NCI-H2227 treated with DMSO at 0.1 percent for 48 hours (cell line): ENCODE data around the gene NIT2.

Source experiments
- DNase-seq: peaks from one replicate; lab custom pipeline; 2025; lab: John Stamatoyannopoulos, UW

Gene NIT2

DNA sequence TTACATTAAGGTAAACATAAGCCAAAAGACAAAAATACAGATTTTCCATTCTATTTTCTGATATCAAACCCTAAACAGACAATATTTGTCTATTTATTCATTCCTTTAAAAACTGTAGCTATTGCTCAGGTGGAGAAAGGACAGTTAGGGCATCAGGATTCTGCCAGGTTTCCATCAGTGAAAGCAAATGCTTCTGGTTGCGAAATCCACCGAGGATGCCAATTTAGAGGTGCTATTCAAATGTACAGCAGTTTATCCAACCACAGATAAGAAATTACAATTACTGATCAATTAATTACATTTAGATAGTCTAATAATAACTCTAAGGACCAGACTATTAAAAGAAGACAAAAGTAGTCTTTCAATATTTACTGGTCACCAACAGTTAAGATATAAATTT is 62.4 kb downstream of the NIT2 start:
- DNase-seq: no peak

DNA sequence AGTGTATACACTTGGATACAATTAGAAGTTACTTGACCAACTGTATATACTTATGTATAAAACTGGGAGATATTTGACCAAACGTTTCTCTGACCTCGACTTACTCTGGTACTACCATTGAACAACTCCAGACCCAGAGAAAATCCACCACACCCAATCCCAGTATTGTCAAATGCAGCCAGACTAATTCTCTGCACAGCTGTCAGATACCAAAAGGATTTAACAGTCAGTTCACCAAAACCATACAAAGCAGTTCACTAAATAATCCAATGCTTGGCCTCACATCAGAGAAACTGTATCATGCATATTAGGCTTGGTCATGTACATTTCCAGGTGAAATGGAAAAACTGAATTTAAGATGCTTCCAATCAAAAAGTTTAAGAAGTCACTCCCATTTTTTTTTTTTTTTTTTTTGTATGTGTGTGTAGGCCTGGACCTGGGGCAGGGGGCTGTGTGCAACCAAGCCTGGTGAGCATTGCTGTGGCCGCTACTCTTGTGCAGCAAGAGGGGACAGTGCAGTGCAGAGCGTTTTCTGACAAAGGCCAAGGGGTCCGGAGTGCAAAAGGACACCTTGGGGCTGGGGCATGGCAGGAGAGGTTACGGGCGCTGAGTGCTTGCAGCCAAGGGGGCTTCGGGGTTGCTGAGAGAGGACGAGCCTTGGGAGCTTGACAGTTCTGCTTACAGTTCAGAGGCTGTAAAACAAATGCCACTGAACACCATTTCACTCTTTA is 64.9 kb downstream of the NIT2 start:
- DNase-seq: no peak

DNA sequence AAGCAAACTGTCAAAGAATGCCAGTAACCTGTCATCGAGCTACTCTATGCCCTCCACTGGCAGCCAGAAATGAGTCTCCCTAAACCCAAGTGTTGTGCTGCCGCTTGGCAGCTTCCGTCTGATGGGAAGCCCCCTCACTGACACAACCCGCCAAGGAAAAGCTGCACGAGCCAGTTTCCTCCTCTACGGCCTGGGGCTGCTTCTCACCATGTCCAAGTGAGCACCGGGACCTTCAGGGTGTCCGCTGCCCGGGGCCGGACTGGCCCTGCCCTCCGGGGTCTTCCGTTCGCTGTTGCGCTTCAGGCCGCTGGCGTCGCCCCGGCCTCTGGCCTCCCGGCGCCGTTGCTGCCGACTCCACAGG is 65.8 kb downstream of the NIT2 start:
- no peak for DNase-seq

DNA sequence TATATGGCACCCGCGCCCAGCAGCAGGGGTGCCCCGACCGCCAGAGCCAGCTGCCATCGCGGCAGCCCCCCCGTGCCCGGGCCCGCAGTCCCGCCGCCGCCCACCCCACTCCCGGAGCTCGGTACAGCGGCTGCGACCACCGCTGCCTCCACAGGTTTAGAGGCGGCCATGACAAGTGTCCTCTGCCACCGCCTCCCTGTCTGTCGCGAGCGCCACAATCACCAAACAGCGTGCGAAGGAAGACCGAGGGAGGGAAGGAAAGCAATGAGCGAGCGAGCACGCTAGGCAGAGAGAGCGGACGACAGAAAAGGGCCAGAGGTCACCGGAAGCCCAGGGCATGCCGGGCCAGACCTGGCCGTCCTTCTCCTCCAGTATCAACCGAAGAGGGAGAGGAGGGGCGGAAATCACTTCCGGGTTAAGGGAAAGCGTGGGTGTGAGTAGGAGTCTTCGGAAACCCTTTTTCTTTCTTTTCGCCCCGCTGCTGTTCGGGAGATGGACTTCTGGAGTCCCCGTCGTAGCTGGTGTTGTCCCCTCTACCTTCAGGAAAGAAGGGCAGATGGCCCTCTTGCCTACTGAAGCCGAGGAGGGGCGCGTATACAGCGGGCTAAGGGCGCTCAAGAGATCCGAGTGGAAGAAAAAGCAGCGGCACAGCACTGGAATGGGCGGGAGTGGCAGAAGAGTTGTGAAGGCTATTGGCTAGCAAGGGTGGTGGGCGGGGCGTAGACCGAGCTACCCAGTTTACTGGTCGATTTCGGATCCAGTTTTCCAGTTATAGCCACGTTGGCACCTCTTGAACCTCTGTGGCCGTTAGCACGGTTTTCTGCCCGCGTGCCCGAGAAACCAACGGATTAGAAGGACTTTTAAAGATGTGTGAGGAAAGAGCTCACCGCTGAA is 66.5 kb downstream of the NIT2 start, which contains the start of the genes LNP1 and TOMM70:
Gene LNP1, plus strand, starts transcription at position 760 of the 894 bp plus-strand sequence. CDS start 28,191 bp downstream, outside the sequence.
Gene TOMM70, minus strand, starts transcription at position 310 of the 894 bp plus-strand sequence. Its CDS starts 140 bp downstream, at position 170.
- peak; percentile 97 for DNase-seq

DNA sequence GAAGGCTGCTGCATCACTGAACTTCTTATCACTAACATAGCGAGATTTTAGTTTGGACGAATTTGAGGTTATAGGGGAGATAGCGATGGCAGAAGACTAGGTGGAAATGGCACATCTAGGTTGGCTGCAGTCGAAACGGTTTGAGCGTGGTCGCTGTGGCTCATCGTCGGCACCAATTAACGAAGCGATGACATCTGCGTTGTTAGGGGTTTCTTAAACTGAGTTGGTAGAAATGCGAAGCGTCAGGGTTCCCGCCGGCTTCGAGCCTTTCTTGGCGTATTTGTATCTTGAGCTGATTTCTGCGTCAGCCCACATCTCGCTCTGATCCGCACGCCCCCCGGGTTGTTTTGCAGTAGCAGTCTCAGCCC is 67.1 kb downstream of the NIT2 start:
- DNase-seq: no peak

DNA sequence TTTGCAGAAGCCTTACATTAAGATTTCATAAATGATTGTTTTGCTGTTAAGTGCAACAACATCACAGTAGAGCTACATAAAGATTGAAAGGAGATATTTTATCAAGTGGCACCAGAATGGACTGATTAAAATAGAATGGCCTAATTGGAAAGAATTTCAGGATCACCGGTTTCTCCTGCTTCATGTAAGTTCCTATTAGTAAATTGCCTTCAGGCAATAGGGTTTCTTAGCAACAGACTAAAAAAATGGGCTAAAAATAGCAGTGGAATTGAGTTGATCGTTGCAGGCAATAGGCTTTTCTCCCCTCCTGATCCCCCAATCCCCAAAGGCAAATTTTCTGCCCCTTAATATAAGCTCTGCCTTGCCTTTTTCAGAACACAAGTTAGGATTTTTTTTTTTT is 67.7 kb downstream of the NIT2 start:
- peak; percentile 31 for DNase-seq

DNA sequence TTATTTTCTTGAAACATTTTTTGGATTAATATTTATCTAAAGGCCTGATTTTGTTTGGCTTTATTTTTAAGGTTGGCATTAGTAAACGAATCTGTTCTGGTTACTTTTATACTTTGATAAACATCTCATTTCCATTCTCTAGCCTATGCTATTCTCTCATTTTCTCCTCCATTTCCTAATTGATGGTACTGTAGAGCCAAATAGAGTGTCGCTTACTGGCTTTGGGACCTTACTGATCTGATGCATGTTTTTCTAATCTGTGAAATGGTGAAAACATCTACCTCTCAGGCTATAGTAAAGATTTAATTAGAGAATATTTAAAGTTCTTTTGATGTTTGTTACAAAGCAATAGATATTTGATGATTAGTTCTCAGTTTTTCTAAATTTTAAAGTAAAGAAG is 68.3 kb downstream of the NIT2 start:
- no peak for DNase-seq

DNA sequence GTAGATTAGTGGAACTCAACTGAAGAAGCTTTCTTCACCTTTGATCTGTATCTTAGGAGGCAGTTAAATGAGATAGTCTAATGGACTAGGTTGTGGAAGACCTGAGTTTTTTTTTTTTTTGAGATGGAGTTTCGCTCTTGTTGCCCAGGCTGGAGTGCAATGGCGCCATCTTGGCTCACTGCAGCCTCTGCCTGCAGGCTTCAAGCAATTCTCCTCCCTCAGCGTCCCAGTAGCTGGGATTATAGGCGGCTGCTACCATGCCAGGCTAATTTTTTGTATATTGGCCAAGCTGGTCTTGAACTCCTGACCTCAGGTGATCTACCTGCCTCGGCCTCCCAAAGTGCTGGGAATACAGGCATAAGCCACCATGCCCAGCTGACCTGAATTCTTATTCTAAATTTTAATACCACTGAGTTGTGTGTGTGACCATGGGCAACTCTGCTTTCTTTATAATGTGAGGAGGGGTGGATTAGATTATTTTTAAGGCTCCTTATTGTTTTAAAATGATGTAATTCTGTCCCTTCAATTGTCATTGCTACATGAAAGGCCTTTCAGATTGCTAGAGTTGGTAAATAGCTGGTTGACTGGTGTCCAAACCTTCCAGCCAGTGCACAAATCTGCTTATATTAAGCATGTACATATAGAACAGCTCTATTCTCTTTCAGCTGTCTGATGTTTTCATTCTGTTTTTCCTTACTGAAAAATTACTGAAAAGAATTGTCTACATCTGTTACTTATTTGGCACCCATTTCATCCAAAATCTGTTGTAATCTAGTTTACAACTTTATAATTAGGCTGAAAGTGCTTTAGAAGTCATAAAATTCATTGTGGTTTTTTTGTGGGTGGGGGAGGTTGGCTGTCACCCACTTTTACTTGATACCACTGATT is 69.0 kb downstream of the NIT2 start:
- DNase-seq: peak; percentile 38

DNA sequence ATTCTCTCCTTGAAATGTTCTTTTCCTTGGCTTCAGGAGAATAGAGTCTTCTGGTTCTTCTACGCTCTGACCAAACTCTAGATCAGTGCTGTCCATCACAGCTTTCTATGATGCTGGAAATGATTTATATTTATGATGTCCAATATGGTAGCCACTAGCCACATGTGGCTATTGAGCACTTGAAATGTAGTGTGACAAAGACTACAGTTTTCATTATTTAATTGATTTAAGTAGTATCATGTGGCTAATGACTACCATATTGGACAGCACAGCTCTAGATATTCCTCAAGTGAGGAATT is 69.6 kb downstream of the NIT2 start:
- DNase-seq: no peak

DNA sequence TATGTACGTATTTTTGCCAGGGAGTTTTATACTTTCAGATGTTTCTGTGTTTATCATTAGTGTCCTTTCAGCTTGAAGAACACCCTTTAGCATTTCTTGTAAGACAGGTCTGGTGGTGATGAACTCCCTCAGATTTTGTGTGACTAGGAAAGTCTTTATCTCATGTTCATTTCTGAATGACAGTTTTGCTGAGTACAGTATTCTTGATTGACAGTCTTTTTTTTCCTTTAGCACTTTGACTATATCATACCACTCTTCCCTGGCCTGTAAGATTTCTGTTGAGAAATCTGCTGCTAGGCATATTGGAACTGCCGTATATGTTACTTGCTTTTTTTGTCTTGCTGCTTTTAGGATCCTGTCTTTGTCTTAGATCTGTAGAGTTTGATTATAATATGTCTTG is 72.6 kb downstream of the NIT2 start:
- DNase-seq: no peak

DNA sequence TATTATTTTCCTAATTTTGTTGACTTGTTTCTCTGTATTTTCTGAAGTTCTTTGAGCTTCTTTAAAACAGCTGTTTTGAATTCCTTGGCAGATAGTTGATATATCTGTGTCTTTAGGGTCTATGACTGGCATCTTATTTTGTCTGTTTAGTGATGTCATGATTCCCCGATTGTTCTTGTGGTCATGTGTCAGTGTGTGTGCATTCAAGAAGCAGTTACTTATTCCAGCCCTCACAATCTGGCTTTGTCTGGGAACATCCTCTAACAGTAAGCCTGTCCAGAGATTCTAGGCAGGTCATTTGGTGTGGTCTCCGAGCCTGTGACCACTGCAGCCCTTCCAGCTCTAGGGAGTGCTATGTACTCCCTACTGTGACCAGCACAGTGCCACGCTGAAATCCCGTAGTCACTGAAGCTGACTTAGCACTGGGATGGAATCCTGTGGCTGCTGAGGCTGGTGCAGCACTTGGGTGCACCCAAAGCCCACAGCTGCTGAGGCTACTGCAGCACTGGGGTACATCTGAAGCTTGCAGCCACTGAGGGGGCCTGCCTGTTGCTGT is 73.5 kb downstream of the NIT2 start:
- no peak for DNase-seq
